SK-N-SH treated with all-trans-retinoic acid at 6 μM for 48 hours (cell line): ENCODE data around the gene RPRML.

Experiments
- ATAC-seq: fragments of 200-7000 bp; cut with Tn5 transposase; 3 replicates; pipeline ENCODE4 v1.9.1; 2020; ENCODE audit warnings: mild to moderate bottlenecking, moderate library complexity
- ARNTL ChIP-seq: fragments of 450-650 bp; formaldehyde crosslinking; IDR thresholded peaks from 2 replicates; pipeline ENCODE4 v1.5.0; 2020; ENCODE audit warnings: low read depth, mild to moderate bottlenecking, moderate library complexity, borderline replicate concordance
- BACH2 ChIP-seq: fragments of 250-450 bp; sonication (Bioruptor Pico); IDR thresholded peaks from 2 replicates; pipeline ENCODE4 v1.9.0; 2021; ENCODE audit warnings: mild to moderate bottlenecking, borderline replicate concordance
- CREB5 ChIP-seq: fragments of 250-450 bp; sonication (Bioruptor Pico); IDR thresholded peaks from 2 replicates; pipeline ENCODE4 v1.5.1; 2020; ENCODE audit warnings: low read depth, mild to moderate bottlenecking, moderate library complexity
- CSDC2 ChIP-seq: fragments of 250-450 bp; sonication (Bioruptor Pico); IDR thresholded peaks from 2 replicates; pipeline ENCODE4 v1.5.0; 2020; ENCODE audit warnings: mild to moderate bottlenecking, moderate library complexity
- ESRRG ChIP-seq: fragments of 250-450 bp; sonication (Bioruptor Pico); IDR thresholded peaks from 2 replicates; pipeline ENCODE4 v1.6.1; 2021; ENCODE audit warnings: mild to moderate bottlenecking
- GLIS3 ChIP-seq: fragments of 250-450 bp; sonication (Bioruptor Pico); IDR thresholded peaks from 2 replicates; pipeline ENCODE4 v1.5.0; 2020; ENCODE audit warnings: mild to moderate bottlenecking, moderate library complexity
- OSR1 ChIP-seq: fragments of 250-450 bp; sonication (Bioruptor Pico); IDR thresholded peaks from 2 replicates; pipeline ENCODE4 v1.8.0; 2022; ENCODE audit warnings: moderate library complexity, mild to moderate bottlenecking, inconsistent platforms
- PATZ1 ChIP-seq: fragments of 250-450 bp; sonication (Bioruptor Pico); IDR thresholded peaks from 2 replicates; pipeline ENCODE4 v1.8.0; 2020; ENCODE audit warnings: mild to moderate bottlenecking, moderate library complexity, borderline replicate concordance
- PPARA ChIP-seq: fragments of 250-450 bp; sonication (Bioruptor Pico); IDR thresholded peaks from 2 replicates; pipeline ENCODE4 v1.5.0; 2020; ENCODE audit warnings: mild to moderate bottlenecking, borderline replicate concordance
- RARB ChIP-seq: fragments of 250-450 bp; sonication (Bioruptor Pico); IDR thresholded peaks from 2 replicates; pipeline ENCODE4 v1.8.0; 2021; ENCODE audit warnings: mild to moderate bottlenecking, moderate library complexity
- SNAI2 ChIP-seq: fragments of 250-450 bp; sonication (Bioruptor Pico); IDR thresholded peaks from 2 replicates; pipeline ENCODE4 v1.5.0; 2020; ENCODE audit warnings: mild to moderate bottlenecking, moderate library complexity
- TCF4 ChIP-seq: fragments of 250-450 bp; sonication (Bioruptor Pico); IDR thresholded peaks from 2 replicates; pipeline ENCODE4 v1.8.0; 2021; ENCODE audit warnings: mild to moderate bottlenecking, moderate library complexity, borderline replicate concordance
- TOX ChIP-seq: fragments of 250-450 bp; sonication (Bioruptor Pico); IDR thresholded peaks from 2 replicates; pipeline ENCODE4 v1.8.0; 2021; ENCODE audit warnings: mild to moderate bottlenecking, moderate library complexity, borderline replicate concordance
- TSHZ2 ChIP-seq: fragments of 250-450 bp; sonication (Bioruptor Pico); IDR thresholded peaks from 2 replicates; pipeline ENCODE4 v1.5.0; 2020; ENCODE audit warnings: mild to moderate bottlenecking, moderate library complexity
- ZFP3 ChIP-seq: fragments of 250-450 bp; sonication (Bioruptor Pico); IDR thresholded peaks from 2 replicates; pipeline ENCODE4 v1.5.0; 2020; ENCODE audit warnings: mild to moderate bottlenecking, moderate library complexity
- ZNF565 ChIP-seq: fragments of 450-650 bp; formaldehyde crosslinking; conservative IDR thresholded peaks from 2 replicates; pipeline ENCODE4 v1.5.0; 2020; ENCODE audit warnings: low read depth, mild to moderate bottlenecking, moderate library complexity
- ZNF8 ChIP-seq: fragments of 450-650 bp; formaldehyde crosslinking; IDR thresholded peaks from 2 replicates; pipeline ENCODE4 v1.5.0; 2020; ENCODE audit warnings: mild to moderate bottlenecking, moderate library complexity
- TF ChIP-seq, protein P1 (sequence below): fragments of 250-450 bp; sonication (Bioruptor Pico); IDR thresholded peaks from 2 replicates; pipeline ENCODE4 v1.5.1; 2021; ENCODE audit warnings: mild to moderate bottlenecking, moderate library complexity
- TF ChIP-seq, protein P2 (sequence below): fragments of 250-450 bp; sonication (Bioruptor Pico); IDR thresholded peaks from 2 replicates; pipeline ENCODE4 v1.8.0; 2021; ENCODE audit warnings: low read depth, mild to moderate bottlenecking, moderate library complexity, borderline replicate concordance

Gene RPRML

GRCh38 chr17:46943218-46943500, 35.9 kb downstream of the RPRML start:
- 0 out of 3 replicates have a peak, but pooled peaks have one; percentile 0 for ATAC-seq

DNA sequence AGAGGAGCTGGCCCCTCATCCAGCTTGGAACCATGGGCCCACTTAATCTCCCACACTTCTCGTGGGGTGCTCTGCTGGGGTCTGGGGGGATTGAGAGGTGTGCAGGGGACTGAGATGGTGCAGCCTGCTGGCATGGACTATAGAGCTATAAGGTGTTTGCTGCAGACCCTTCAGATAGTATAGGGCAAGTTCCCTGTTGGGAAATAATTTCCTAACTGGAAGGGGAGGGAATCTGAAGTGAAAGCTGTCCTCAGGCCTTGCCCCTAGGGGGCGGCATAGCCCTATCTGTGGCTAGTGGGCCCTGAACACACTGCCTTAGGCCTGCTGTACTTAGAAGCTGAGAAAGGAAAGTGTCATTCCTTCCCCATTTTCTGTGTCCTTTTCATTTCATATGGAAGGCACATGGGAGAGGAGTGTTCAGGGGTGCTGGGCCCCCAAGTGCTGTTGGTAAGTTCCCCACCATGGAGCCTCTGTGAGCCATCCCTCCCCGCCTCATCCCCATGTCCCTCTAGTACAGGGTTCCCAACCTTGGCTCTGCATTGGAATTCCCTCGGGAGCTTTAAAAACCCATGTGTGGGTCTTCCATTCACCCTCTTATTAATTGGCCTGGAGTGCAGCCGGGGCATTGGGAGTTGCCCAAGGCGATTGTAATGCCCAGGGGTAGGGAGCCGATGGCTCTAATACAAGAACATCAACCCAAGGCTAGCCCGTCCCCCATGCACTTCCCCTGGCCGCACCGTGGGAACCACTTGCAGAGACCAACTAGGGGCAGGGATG, 36.4 kb downstream of the RPRML start:
- peak; percentile 73 for ATAC-seq
- TF ChIP-seq, protein P1, sequence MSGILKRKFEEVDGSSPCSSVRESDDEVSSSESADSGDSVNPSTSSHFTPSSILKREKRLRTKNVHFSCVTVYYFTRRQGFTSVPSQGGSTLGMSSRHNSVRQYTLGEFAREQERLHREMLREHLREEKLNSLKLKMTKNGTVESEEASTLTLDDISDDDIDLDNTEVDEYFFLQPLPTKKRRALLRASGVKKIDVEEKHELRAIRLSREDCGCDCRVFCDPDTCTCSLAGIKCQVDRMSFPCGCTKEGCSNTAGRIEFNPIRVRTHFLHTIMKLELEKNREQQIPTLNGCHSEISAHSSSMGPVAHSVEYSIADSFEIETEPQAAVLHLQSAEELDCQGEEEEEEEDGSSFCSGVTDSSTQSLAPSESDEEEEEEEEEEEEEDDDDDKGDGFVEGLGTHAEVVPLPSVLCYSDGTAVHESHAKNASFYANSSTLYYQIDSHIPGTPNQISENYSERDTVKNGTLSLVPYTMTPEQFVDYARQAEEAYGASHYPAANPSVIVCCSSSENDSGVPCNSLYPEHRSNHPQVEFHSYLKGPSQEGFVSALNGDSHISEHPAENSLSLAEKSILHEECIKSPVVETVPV, result 0 out of 2 replicates have a peak, but pooled peaks have one; percentile 5
- TF ChIP-seq TSHZ2 (CRISPR knock-in tag) (no peak), GLIS3 (CRISPR knock-in tag) (0 out of 2 replicates have a peak, but pooled peaks have one; percentile 53)

More at GRCh38 chr17:46943218-46943500, 35.9 kb downstream of the RPRML start:
- no peak for TF ChIP-seq CREB5
- no peak for TF ChIP-seq ZNF8
- TF ChIP-seq GLIS3 (CRISPR knock-in tag), result no peak
- TF ChIP-seq PPARA (CRISPR knock-in tag), result no peak
- TF ChIP-seq, protein P1, result no peak
- TF ChIP-seq RARB (CRISPR knock-in tag), result no peak
- no peak for TF ChIP-seq ZNF565 (CRISPR knock-in tag)
- no peak for TF ChIP-seq OSR1

DNA sequence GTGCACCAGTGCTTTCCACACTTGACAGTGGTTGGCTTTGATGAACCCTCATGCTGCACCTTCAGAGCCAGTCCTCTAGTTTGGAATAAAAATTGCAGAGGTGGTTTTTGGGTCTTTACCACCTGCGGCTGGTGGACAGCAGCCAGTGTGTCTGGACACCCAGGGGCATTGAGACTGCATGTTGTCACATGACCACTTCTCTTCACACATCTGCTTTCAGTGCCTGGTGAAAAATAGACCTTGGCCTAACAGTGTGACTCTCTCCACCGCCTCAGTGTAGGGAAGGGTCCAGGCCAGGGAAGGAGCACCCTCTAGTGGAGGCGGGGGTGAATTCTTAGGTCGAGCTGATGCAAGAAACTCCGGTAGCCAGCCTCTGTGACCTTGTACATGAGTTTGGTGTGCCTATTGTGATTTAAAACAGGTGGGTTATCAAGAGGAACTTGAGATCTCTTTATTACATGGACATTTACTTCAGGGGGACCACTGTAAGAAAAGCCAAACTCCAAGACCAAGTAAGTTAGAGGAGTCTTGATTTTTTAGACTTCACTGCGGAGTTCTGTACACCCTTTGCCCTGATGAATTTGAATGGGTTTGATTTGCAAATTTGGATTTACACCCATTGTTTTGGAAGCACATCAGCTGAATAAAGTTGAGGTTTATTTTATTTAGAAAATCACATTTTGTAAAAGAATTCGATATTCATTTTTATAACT, 38.2 kb downstream of the RPRML start:
- ATAC-seq, result peak; percentile 70
- TF ChIP-seq BACH2 (CRISPR knock-in tag), result no peak
- TF ChIP-seq TCF4 (CRISPR knock-in tag), result no peak
- no peak for TF ChIP-seq SNAI2 (CRISPR knock-in tag)
- no peak for TF ChIP-seq ARNTL (CRISPR knock-in tag)
- TF ChIP-seq RARB (CRISPR knock-in tag), result no peak
- no peak for TF ChIP-seq OSR1
- no peak for TF ChIP-seq ZFP3
- TF ChIP-seq TSHZ2 (CRISPR knock-in tag), result no peak
- TF ChIP-seq, protein P2, sequence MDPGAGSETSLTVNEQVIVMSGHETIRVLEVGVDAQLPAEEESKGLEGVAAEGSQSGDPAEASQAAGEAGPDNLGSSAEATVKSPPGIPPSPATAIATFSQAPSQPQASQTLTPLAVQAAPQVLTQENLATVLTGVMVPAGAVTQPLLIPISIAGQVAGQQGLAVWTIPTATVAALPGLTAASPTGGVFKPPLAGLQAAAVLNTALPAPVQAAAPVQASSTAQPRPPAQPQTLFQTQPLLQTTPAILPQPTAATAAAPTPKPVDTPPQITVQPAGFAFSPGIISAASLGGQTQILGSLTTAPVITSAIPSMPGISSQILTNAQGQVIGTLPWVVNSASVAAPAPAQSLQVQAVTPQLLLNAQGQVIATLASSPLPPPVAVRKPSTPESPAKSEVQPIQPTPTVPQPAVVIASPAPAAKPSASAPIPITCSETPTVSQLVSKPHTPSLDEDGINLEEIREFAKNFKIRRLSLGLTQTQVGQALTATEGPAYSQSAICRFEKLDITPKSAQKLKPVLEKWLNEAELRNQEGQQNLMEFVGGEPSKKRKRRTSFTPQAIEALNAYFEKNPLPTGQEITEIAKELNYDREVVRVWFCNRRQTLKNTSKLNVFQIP, result no peak
- no peak for TF ChIP-seq PATZ1
- TF ChIP-seq TOX (CRISPR knock-in tag), result no peak
- TF ChIP-seq ESRRG, result no peak
- TF ChIP-seq, protein P1, result no peak
- TF ChIP-seq PPARA (CRISPR knock-in tag), result no peak
- TF ChIP-seq ZNF565 (CRISPR knock-in tag), result no peak
- no peak for TF ChIP-seq CSDC2 (CRISPR knock-in tag)
